DMS 273 (cell line): ENCODE measurements around the gene ZNF487.
"Not testable (repeated sequence)": the region's sequence is repeated elsewhere in the genome, so short reads cannot be mapped to it uniquely, and the experiment has no call there.

Source experiments
- DNase-seq: peaks from one replicate; lab custom pipeline; 2025; ENCODE audit not compliant: unreplicated experiment; lab: John Stamatoyannopoulos, UW

ZNF487 gene

GRCh38 chr10:43436291-43437140 is at the start of gene ZNF487:
ZNF487 (plus strand) TSS chr10:43437111; CDS start chr10:43475814, 38,703 bp downstream.
- peak; percentile 83 for DNase-seq

DNA sequence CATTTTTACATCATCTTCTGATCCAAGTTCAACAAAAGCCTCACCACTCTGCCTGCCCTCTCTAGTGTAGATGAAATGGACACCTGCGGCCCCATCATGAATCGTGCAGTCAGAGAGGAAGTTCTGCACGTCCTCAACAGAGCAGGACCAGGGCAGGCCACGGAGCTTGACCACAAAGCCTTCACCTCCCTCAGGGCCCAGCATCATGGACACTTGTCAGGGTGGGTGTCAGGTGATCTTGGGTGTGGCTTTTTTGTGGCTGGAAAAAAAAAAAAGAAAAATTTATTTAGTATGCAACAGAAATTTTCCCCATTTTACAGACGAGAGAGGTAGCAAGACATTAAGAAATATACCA is 49.3 kb upstream of the ZNF487 start:
- DNase-seq: no peak

DNA sequence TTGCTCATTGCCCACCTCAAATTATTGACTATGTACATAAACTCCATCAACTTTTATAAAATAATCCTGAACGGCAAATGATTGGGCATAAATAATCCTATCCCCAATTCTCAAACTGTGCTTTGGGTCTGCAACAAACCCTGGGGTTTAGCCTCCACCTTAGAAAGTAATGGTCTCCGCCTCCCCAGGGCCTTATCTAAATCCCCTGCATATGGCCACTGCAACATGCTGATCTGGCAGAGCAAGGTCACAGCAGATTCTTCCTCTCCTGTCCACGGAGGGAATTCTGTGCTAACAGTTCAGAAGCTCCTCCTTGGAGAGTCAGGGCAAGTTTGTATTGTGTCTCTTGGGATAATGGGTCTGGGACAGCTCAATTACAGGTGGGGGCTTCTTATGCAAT is 47.0 kb upstream of the ZNF487 start:
- no peak for DNase-seq

DNA sequence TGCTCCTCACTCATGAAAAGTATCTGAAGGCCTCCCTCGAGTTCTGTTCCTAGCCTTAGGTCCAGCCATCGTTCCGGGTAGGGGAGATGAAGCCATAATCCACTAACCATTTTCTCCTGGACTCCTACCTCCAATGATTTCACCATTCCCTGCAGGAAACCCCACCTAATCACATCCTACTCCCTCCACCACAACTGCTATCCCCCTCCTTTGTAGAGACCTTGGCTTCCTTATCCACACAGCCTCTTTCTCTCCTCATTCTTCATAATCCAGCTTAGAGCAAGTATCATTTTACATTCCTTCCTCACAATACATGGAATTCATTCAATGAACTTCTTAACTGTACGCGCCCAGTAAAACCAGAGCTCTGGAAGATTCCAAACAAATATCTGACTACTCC is 46.6 kb upstream of the ZNF487 start:
- no peak for DNase-seq

GRCh38 chr10:43390759-43391158 is 46.2 kb upstream of the ZNF487 start:
- DNase-seq: peak; percentile 42

- no peak for DNase-seq
These were observed 45.4 kb upstream of the ZNF487 start for GRCh38 chr10:43391496-43391895.

GRCh38 chr10:43392748-43393147 is 44.2 kb upstream of the ZNF487 start:
- no peak for DNase-seq

DNA sequence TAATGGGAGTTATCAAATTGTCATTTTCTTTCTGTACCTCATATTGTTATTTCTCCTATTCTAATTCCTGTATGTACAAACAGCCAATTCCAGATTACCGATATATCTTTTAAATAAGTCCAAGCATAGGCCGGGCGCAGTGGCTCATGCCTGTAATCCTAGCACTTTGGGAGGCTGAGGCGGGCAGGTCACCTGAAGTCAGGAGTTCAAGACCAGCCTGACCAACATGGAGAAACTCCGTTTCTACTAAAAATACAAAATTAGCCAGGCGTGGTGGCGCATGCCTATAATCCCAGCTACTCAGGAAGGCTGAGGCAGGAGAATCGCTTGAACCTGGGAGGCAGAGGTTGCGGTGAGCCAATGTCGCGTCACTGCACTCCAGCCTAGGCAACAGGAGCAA is 43.7 kb upstream of the ZNF487 start:
- not testable (repeated sequence) for DNase-seq

- DNase-seq: no peak
These were observed 43.1 kb upstream of the ZNF487 start for GRCh38 chr10:43393606-43394360.

GRCh38 chr10:43394868-43395267 is 42.0 kb upstream of the ZNF487 start:
- no peak for DNase-seq

DNA sequence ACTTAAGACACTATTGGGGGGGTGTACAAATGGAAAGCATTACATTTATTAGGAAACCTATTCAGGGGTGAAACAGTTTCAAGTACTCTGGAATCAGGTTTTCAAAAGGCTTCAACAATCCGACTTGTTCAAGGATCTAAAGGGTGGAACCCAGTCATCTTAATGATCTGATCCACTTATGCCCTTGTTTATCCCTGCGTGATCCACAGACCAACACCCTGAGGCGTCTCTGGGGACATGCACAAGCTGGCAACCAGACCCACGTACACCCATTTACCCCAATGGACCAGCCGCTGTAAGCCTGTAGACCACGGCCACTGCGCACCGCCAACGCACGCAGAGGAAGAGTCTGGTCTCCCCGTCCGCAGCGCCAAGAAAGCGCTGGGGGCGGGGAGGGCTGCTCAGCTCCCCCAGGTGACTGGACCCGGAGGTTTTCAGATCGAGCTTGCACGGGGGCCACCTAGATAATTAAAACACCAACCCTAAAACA is 41.3 kb upstream of the ZNF487 start:
- no peak for DNase-seq

DNA sequence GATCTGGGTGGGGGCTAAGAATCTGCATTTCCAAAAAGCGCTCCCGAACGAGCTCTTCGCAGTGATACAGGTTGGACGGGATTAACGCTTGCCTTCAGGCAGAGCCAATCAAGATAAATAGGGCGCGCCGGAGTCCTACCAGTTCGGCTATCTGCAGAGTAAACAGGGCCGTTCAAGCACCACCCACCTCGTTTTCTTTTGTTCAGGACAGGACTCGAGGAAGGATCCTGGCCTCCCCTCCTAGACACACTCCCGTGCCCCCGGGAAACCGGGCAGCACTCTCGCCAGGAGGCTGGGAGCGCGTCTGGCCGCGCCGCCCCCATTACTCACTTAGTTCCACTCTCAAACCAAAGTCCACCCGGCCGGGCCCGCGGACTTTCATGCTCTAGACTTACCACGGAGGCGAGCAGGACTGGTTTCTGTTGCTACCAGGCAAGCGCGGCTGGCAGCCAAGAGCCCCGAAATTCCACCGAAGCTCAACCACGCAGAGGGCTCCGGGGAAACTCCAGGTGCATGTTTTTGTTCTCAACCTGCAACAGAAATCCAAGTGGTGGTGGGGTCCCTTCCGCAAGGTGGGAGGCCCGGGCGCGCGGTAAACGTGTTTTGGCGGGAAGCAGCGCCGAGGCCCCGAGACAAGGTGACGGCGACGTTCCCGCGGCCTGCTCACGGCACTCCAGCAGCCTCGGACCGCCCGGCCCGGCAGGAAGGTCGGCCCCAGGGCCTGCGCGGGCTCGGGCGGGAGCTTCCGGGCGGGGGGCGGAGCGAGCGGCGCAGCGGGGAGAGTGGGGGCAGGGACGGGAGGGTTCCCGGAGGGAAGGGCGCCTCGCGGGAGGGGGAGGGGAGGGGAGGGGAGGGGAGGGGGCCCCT is 40.6 kb upstream of the ZNF487 start:
- no peak for DNase-seq

- DNase-seq: no peak
These were observed 39.8 kb upstream of the ZNF487 start for GRCh38 chr10:43396928-43397624.

DNA sequence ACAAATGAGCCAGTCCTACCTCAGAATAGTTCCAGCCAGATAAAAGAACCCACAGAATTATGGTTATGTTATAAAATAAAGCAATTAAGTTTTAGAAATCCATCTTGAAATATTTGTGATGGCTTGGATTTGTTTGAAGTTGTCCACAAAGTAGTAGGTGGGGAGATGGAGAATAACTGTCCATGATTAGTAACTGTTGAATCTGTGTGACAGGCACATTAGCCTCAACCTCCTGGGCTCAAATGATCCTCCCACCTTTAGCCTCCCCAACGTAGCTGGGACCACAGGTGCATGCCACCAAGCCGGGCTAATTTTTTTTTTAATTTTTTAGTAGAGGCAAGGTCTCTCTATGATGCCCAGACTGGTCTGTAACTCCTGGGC is 38.0 kb upstream of the ZNF487 start:
- DNase-seq: no peak

- no peak for DNase-seq
These were observed 37.3 kb upstream of the ZNF487 start for GRCh38 chr10:43399320-43400310.

DNA sequence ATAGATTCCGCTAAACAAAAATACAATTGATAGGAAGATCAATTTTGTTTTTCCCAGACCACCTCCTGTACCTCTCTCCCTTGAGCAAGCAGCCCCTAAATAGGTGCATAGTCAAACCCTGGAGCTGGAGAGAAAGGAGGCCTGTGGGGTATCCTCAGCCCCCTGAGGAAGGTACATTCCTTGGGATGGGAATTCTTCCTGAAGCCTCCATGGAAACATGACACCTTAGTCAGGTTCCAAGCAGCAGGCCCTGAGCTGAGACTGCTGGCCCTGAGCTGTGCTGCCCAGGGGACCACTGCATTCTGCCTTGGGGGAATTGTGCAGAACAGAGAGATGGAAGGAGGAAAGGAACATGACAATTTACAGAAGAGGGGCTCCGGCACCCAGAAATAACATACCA is 35.3 kb upstream of the ZNF487 start:
- DNase-seq: no peak

GRCh38 chr10:43402176-43402575 is 34.7 kb upstream of the ZNF487 start:
- no peak for DNase-seq

DNA sequence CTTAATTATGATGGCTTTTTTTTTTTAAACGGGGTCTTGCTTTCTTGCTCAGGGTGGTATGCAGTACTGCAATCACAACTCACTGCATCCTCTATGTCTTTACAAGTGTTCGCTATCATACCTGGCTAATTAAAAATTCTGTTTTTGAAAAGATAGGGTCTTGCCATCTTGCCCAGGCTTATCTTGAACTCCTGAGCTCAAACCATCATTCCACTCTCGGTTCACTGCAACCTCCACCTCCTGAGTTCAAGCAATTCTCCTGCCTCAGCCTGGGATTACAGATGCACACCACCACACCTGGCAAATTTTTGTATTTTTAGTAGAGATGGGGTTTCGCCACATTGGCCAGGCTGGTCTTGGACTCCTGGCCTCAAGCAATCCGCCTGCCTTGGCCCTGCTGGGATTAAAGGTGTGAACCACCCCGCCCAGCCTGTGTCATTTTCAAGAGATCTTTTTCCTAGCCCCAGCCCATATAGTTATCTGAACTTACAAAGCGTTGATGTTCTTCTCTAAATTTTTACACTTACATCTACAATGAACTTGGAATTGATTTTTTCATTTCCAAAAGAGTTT is 33.9 kb upstream of the ZNF487 start:
- no peak for DNase-seq
